Measurements from ENCODE around the gene ZEB2. TPM values are rescaled to one million over a fixed set of nuclear protein-coding genes. Genes with fewer than 3 reads are reported as not detected.

The ZEB2 gene
- total and polyA plus RNA-seq, 8 donors: 10.7 to 161 (median 43.1) TPM

- no peak for TF ChIP-seq POLR2A (IDR thresholded peaks at IDR 0.05)
- no peak for TF ChIP-seq POLR2AphosphoS5 (IDR thresholded peaks at IDR 0.05)
- no peak for TF ChIP-seq EP300 (IDR thresholded peaks at IDR 0.05)
- TF ChIP-seq CTCF (IDR thresholded peaks at IDR 0.05): no peak
- Histone ChIP-seq H3K27ac (peak overlapping the region in 4 of 5 donors; percentile 90 to 97 (median 93)), H3K9me3 (no peaks in the 10 kb centered on the region), H3K27me3 (peaks cover 0 to 53% (median 26%) of the 10 kb centered on the region in 3 donors), H3K4me1 (peaks cover 0 to 66% (median 2%) of the 10 kb centered on the region in 4 donors), H3K4me3 (peak overlapping the region in 1 of 4 donors; percentile 11), H3K36me3 (no peaks in the 10 kb centered on the region)
- DNase-seq: no peak
- WGBS, 5 donors: 32 to 53% (median 34%) methylated on average over 3 of the region's 3 CpGs
- intact Hi-C loops (cut with DNase I; ENCODE audit: low total_unique reads): no loop called here
These were observed 10.1 kb downstream of the ZEB2 start for GRCh38 chr2:144509879-144510221.

- intact Hi-C loops (cut with DNase I; ENCODE audit: low total_unique reads): no loop called here
- DNase-seq: no peak
- Histone ChIP-seq H3K4me1 (peaks cover 0 to 72% (median 4%) of the 10 kb centered on the region in 4 donors), H3K36me3 (no peaks in the 10 kb centered on the region), H3K27ac (peak overlapping the region in 4 of 5 donors; percentile 90 to 97 (median 93)), H3K4me3 (peak overlapping the region in 1 of 4 donors; percentile 11), H3K27me3 (peaks cover 0 to 47% (median 25%) of the 10 kb centered on the region in 3 donors), H3K9me3 (no peaks in the 10 kb centered on the region)
- WGBS, 5 donors: 36 to 42% (median 39%) methylated on average over 10 of the region's 10 CpGs
- TF ChIP-seq POLR2A (IDR thresholded peaks at IDR 0.05): no peak
- TF ChIP-seq POLR2AphosphoS5 (IDR thresholded peaks at IDR 0.05): no peak
- TF ChIP-seq EP300 (IDR thresholded peaks at IDR 0.05): no peak
These were observed 10.7 kb downstream of the ZEB2 start for GRCh38 chr2:144509001-144509878.

- intact Hi-C loops (cut with DNase I; ENCODE audit: low total_unique reads): no loop called here
- no peaks in the 10 kb centered on the region for H3K36me3 ChIP-seq
- H3K4me3 ChIP-seq: peak overlapping the region in 1 of 4 donors; percentile 11
- 49 to 70% (median 64%) methylated on average over 15 of the region's 15 CpGs for WGBS, 5 donors
- TF ChIP-seq POLR2AphosphoS5 (IDR thresholded peaks at IDR 0.05): no peak
- TF ChIP-seq EP300 (IDR thresholded peaks at IDR 0.05): no peak
- TF ChIP-seq CTCF (IDR thresholded peaks at IDR 0.05): no peak
- peak in 1 of 2 donors; percentile 55 for DNase-seq
- no peaks in the 10 kb centered on the region for H3K9me3 ChIP-seq
- H3K4me1 ChIP-seq: peaks cover 0 to 71% (median 5%) of the 10 kb centered on the region in 4 donors
- peak overlapping the region; percentile 68 to 97 (median 91) for H3K27ac ChIP-seq
- H3K27me3 ChIP-seq: peaks cover 0 to 38% (median 19%) of the 10 kb centered on the region in 3 donors
These were observed 11.6 kb downstream of the ZEB2 start for GRCh38 chr2:144508172-144508851.

GRCh38 chr2:144507441-144508171 is 12.3 kb downstream of the ZEB2 start:
- TF ChIP-seq CTCF (IDR thresholded peaks at IDR 0.05): no peak
- no peak for TF ChIP-seq POLR2AphosphoS5 (IDR thresholded peaks at IDR 0.05)
- no peak for TF ChIP-seq POLR2A (IDR thresholded peaks at IDR 0.05)
- no peak for TF ChIP-seq EP300 (IDR thresholded peaks at IDR 0.05)
- Histone ChIP-seq H3K27ac (peak overlapping the region; percentile 68 to 97 (median 91)), H3K4me3 (peak overlapping the region in 1 of 4 donors; percentile 7), H3K9me3 (no peaks in the 10 kb centered on the region), H3K36me3 (no peaks in the 10 kb centered on the region), H3K27me3 (peaks cover 0 to 31% (median 13%) of the 10 kb centered on the region in 3 donors), H3K4me1 (peaks cover 0 to 70% (median 5%) of the 10 kb centered on the region in 4 donors)
- 30 to 47% (median 44%) methylated on average over 5 of the region's 5 CpGs for WGBS, 5 donors
- no peak for DNase-seq
- intact Hi-C loops (cut with DNase I; ENCODE audit: low total_unique reads): no loop called here

All from stomach (tissue), 9 donors.